GM18520 (cell line): ENCODE measurements around the gene LMBRD1.
"Not testable (repeated sequence)": the region's sequence is repeated elsewhere in the genome, so short reads cannot be mapped to it uniquely, and the experiment has no call there.

Source experiments
- ATAC-seq: cut with Tn5 transposase; IDR thresholded peaks from one replicate; pipeline ENCODE4 v1.9.1; 2021; ENCODE audit not compliant: unreplicated experiment

The LMBRD1 gene

DNA sequence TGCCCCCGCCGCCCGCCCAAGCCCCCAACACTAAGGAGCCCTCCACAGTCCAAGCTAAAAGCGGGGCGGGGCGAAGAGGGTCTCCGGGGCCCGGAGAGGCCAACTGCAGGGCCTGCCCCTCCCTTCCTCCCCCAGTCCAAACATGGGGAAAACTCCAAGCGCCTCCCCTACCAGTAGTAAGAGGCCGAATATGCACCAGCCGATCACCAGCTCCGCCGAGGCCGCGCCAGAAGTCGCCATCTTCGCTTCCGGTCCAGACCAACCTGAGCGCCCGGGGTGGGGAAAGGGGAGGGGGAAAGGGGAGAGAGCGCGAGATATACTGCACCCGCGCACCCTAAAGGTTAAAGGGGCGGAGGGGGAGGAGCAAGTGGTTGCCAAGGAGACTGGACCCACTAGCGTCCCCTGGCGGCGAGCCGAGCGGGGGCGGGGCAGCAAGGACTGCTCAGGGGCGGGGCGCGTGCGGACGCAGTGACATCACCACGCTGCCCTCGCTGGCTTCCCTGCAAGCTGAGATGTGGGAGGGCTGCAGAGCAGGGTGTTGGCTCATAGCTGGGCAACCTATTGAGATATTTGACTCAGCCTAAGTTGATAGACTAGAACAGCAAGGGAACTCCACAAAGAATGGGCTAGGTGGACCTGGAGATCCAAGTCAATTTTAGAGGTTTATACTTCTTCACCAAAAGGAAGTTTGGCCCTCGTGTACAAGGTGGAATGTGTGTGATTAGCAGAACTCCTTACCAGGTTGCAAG is at the start of gene LMBRD1:
LMBRD1 (minus strand) TSS at position 369 of the 749 bp plus-strand sequence; CDS start at position 240, 129 bp downstream.
- peak; percentile 92 for ATAC-seq

DNA sequence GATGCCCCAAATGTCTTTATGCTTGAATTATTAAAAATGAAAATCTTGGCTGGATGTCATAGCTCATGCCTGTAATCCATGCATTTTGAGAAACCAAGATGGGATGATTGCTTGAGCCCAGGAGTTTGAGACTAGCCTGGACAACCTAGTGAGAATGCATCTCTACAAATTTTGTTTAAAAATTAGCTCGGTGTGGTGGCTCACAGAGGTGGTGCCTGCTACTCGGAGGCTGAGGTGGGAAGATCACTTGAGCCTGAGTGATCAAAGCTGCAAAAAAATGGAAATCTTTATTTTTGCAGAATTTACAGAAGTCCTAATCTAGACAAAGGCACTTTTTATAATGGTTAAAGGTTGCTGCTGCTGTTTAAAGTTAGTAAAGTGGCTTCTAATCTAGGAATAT is 49.5 kb upstream of the LMBRD1 start:
- no peak for ATAC-seq

DNA sequence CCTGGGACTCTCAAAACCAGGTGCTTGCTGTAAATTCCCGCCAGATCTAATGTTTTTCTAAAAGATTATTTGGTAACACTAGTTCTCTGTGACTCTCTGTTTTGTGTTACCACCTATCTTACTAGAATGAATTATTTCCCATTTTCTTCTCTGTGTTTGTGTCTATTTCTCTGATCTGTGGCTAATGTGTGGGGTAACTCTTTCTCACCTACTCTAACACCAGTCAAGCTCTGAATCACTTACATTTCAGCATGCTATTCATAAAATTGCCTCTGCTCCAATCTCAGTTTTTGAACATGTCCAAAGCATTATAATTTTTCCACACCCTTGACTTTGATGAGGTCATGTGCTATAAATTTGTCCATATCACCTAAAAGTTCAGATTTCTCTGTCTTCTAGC is 46.4 kb upstream of the LMBRD1 start:
- peak; percentile 51 for ATAC-seq

DNA sequence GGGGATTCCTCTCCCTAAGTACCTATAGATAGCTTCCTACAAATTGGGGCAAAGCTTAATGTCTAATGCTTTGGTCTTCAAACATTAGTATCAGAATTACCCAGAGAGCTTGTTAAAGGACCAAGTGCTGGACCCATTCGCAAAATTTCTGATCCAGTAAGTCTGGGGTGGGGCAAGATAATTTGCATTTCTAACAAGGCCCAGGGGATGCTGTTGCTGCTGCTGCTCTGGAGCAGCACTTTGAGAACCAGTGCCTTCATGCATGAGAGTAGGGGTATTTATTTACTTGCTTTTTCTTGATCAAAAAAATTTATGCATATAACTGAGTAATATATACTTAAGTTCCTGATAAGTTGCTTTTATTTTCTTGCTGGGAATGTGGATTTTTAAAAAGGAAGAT is 45.1 kb upstream of the LMBRD1 start:
- no peak for ATAC-seq

DNA sequence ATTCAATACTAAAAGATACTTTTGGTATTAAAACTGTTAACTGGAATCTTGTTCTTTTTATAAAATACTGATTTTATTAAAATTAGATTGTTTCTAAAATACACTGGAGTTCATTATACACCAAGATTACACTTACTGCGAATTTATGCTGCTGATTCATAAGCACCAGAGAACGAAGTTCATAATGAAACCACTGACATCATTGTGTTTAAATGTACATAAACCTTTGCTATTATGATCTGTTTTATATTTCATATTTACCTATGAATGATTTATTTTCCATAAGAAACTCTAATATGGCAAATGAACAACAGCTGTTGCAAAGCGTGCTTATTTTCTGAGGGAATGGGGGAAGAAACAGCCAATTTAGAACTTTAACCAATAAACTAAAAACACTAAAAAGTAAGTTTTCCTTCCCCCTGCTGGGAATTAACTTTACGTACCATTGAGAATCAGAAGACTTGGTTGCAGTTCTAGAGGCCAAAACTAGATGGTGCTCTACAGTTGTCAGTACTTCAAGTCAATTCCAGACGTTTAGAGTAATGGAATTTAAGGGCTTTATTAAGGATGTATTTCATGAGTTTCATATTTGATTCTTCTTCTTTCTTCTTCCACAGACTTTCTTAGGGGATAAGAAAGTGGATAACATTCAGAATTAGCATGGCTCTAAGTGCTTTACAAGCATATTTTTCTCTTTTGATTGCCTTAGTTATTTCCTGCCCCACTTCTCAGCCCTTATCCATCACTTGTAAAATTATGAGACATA is 38.8 kb upstream of the LMBRD1 start:
- peak; percentile 66 for ATAC-seq

DNA sequence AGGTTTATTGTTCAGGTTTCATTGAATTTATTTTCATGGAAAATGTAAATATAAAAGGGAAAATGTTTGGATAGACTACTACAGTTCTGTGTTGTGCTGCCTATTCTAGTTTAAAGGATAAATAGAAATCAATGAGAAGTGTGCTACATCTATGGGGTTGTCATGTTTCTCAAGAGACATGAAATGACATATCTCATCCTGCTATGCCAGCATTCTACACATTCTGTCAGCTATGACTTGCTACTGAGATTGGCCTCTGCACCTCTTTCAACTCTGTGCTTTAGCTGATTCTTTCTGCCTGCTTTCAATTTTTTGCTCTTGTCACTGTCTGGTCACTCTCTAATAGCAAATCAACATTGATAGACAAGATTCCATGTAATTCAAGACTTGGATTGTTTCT is 35.7 kb upstream of the LMBRD1 start:
- no peak for ATAC-seq

DNA sequence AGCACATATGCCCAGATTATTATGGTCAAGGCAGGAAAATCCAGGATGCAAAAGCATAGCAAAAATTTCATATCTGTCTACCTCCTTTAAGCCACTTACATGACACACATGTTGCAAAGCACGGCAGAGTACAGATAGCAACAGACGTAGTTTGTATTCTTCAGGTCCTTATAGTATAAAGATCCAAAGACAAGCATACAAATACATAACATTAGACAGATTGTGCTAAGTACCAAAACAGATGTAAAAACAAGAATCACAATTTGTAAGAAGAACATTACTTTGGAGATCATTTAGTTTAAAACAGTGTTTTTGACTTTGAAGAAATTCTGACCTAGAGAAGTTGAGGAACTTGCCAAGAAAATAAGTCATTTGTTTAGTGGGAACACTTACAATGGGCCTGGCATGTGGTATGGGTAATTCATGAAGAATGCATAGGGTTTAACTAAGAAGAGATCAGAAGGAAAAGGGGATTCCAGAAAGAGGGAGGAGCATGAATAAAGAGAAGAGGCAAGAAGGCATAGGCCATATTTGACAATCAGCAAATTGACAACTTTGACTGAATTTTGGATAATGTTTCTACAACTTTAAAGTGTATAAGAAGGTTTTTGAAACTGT is 30.6 kb upstream of the LMBRD1 start:
- no peak for ATAC-seq

DNA sequence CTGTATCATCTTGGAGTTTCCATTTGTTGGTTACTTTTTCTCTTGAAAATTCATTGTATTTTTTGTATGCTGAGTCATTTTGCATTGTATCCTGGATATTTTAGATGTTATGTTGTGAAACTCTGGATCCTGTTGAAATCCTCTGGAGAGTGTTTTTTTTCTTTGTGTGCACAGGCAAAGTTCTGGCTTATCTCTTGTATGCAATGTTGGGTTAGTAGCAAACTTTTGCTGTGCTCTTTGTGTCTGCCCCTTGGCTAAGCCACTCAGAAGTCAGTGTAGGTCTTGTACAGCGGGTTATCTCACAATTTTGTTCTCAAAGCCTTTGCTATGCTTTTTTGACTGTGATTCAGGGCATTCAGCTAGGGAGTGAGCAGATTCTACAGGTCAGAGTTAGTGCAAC is 29.1 kb upstream of the LMBRD1 start:
- no peak for ATAC-seq

DNA sequence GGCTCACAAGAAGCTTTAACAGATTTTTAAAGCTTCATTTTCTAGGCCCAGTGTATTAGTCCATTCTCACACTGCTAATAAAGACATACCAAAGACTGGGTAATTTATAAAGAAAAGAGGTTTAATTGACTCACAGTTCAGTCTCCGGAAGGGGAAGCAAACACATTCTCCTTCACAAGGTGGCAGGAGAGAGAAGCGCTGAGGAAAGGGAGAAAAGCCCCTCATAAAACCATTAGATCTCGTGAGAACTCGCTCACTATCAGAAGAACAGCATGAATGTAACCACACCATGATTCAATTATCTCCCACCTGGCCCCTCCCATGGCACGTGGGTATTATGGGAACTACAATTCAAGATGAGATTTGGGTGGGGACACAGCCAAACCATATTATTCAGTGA is 27.5 kb upstream of the LMBRD1 start:
- not testable (repeated sequence) for ATAC-seq

DNA sequence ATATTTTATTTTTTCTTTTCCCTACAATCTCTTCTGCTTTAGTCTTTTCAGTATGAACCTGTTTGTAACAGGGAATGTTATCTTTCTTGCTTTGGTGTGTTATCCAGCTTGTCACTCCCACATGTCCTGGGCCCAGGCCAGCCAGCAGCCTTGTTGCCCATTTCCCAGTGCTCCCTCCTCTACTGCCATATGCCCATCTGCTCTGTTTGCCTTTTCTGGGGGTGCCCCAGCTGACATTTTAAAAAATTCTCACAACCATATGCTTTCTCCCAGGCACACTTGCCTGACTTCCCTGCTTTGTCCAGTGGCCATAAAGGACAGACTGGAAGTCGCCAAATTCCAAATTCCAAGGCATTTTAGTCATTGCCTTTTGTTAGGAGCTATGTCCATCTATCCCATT is 23.6 kb upstream of the LMBRD1 start:
- no peak for ATAC-seq

DNA sequence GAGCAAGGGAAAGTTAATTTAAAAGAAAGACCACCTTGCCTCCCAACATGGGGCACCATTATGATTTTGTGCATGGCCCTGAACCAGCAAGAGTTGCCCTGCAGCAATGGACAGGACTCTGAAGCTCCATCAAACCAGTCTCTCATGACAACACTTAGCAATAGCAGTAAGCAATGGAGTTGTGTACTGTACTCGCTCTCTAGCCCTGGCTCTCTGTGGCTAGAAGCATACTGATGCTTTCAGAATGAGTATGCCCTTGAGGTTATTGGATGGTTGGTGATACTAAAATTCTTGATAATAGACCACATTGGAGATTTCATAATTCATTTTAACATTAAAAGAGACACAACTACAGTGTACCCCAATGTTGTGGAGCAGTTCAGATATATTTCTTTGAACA is 23.2 kb upstream of the LMBRD1 start:
- ATAC-seq, result no peak

DNA sequence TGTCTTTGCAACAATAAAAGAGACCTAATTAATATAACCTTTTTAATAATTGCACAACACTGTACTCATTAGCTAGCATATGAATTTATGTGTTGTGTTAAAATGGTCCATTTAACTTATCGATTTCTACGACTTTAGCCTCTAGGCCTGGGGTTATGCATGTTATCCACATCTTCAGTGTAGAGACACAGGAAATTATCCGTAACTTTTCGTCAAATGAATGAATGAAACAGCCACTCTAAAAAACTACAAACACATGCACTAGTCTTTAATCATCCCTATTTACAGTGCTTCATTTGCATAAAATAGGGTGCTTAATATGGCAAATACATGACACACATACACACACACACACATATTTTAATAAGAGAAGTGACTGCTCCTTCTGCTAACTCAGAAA is 22.3 kb upstream of the LMBRD1 start:
- ATAC-seq, result no peak

DNA sequence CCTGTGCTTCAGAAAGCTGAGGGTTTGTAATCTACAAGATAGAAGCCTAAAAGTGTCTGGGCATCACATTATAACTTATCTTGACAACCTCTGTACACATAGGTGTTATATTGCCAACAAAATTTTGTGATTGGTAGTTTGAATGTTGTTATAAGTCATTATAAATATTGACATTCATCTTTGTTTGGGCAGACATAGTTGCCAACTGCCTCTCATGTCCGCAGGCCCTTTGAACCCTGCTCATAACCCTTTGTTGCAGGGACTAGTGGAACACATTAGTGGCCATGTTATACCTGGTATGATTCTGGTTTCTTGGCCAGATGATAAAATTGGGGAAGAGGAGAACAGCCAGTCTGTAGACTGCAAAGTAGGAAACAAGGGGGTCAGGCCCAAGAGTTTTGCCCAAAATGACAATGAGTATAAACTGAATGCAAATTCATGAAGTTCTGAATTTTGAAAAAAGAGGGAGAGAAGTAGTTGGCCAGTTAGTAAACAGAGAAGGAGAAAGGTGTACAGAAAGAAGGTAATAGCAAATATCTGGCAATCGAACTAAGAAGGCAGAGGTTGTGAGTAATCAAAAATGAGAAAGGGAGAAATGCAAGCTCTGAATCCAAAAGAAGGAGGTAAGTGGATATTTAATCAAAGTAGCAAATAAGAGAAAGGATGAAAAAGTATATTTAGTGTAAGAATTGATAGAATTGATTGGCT is 21.6 kb upstream of the LMBRD1 start:
- ATAC-seq, result no peak

DNA sequence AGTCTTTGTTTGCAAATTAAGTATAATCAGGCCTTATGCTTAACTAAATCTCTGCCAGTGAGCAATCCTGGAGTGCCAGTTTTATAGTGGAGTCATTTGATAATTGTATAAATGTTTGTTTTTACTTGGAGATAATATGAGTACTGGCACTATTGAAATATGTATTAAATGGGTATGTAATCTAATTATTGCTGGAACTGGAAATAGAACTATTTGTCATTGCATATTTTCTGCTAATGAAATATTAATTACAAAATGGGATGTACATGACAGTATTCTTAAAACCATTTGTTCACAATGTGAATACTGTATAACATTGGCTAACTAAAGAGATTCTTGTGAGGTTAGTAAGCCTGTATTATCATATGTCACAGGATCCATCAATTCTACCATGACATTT is 20.5 kb upstream of the LMBRD1 start:
- ATAC-seq, result no peak

DNA sequence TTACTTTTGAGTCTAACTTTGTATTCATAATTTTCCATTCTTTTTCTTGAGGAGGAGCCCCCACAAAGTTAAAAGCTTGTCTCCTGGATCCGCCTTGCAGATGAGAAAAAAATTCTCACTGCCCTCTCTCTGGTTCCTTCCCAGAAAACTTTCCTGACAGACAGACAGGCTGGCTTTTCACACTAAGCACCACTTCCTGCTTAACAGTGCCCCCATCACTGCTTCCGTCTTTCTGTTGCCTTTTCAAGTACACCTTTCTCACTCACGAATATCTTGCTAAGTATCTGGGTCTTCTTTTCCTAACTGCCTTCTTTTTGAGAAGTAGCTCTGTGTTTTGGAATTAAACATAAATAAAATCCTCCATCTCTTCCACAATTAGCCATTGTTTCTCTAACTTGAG is 19.8 kb upstream of the LMBRD1 start:
- ATAC-seq, result no peak

DNA sequence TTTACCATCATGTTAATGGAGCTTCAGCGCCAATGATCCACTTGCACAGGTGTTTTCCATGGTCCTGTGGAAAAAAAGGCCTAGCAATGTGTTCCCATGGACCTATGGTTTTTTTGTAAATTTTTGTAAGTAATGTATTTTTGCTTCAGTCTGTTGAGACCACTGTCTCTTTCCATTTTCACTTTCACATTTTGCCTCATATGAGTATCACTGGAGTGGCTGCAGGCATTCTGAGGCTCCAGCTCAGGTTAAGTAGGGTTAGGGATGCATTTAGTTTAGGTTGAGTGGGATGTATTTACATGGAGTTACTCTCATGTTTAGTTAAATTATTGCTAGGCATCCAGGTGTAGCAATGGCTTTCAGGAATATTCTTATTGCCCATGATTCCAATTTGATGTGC is 19.2 kb upstream of the LMBRD1 start:
- ATAC-seq, result peak; percentile 68

DNA sequence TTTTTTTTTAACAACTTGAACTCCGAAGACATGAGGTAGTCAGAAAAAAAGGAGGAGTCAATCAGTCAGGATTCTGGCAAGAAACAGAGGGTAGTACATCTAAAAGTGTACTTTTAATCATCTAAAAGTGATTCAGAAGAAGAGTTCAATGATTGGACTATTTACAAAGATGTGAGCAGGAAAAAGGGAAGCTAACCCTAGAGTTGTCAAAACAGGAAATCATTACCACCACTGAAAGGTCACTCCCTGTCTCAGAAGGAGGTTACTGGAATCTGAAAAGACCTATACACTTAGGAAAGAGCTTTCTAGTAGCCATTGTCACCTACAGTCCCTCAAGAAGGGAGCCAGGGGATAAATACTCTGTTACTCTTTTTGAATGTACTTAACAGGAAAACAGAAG is 16.7 kb upstream of the LMBRD1 start:
- ATAC-seq, result peak; percentile 34

DNA sequence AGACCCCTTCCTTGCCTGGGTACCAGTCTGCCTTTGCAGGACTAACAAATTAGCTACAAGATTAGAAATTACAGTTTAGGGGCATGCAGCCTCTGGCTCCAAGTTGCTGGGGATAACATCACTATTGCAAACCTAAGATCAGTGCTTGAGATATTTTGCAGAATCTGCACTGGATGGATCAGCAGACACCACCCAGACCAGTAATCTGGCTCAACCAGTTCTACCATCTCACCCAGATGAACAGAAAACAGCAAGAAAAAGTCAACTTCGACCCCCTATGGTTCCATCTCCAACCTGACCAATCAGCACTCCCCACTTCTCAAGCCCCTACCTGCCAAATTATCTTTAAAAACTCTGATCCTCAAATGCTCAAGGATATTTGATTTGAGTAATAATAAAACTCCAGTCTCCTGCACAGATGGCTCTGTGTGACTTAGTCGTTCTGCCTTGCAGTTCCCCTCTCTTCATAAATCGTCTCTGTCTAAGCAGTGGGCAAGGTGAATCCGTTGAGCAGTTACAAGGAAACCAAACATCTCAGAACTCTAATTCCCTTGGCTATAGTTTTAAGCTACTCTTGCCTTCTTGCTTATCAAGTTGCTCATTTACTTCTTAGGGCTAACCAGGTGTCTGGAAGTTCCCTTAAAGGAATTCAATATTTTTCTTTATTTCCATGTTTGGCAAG is 16.1 kb upstream of the LMBRD1 start:
- no peak for ATAC-seq

DNA sequence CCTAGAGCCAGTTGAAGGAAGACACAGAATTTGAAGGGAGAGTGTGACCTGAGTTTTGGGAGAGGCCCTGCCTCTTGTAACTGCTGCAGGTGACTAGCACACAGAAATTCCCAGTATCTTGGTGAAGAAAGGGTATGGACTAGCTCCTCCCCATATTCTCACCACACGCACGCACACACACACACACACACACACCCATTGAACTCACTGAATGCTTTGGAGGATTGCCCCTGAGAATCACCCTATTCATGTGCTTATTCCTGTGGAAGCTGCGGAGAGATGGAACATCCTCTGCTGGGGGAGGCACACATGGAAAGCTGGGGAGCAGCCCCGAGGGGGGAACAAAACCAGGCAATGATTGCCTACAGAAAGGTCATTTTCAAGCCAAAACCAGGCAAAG is 6.2 kb upstream of the LMBRD1 start:
- no peak for ATAC-seq

DNA sequence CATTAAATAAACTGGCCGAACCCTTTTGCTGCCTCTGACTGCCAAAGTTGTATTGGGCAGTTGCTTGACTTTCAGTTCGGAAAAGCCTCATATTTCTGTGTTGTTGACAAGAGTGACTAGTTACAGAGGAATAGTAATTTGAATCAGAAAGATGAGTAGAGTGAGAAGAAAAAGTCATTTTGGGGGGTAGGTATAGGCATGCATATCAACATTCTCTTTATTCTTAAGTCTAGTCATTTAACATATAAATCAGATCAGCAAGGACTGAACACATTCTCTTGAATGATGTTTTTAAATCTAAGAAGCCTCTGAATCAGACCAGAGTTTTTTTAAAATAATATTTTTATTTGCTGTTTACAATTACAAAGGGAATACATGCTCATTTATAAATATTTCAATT is 4.9 kb upstream of the LMBRD1 start:
- no peak for ATAC-seq

DNA sequence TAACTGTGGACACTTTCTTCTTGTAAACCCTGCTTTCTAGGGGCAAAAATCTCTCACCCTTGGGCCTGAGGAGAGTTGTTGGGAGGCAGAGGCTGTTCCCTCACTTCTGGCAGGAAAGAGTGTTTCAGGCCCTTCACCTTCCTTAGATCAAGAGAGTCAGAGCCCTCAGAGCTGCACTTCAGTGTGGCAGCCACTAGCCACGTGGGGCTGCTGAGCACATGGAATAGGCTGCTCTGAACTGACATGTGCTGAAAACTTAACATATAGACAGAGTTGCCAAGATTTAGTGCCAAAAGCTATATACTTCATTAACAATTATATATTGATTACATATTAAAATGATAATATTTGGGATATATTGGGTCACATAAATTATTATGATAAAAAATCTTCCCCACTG is 4.4 kb upstream of the LMBRD1 start:
- no peak for ATAC-seq
